Stimulated activated CD8-positive, alpha-beta memory T cell treated with anti-CD3 and anti-CD28 coated beads, Interleukin-12 subunit alpha, Interleukin-12 subunit beta, amount 100 ng/mL, for 24 hours (primary cell): ENCODE results near the gene ALPK1.
"Not testable (repeated sequence)": the region's sequence is repeated elsewhere in the genome, so short reads cannot be mapped to it uniquely, and the experiment has no call there.

Experiments used
- DNase-seq: peaks from one replicate; pipeline ENCODE4 v3.0.0-alpha.2; 2020; ENCODE audit errors: extremely low read depth

Gene ALPK1

DNA sequence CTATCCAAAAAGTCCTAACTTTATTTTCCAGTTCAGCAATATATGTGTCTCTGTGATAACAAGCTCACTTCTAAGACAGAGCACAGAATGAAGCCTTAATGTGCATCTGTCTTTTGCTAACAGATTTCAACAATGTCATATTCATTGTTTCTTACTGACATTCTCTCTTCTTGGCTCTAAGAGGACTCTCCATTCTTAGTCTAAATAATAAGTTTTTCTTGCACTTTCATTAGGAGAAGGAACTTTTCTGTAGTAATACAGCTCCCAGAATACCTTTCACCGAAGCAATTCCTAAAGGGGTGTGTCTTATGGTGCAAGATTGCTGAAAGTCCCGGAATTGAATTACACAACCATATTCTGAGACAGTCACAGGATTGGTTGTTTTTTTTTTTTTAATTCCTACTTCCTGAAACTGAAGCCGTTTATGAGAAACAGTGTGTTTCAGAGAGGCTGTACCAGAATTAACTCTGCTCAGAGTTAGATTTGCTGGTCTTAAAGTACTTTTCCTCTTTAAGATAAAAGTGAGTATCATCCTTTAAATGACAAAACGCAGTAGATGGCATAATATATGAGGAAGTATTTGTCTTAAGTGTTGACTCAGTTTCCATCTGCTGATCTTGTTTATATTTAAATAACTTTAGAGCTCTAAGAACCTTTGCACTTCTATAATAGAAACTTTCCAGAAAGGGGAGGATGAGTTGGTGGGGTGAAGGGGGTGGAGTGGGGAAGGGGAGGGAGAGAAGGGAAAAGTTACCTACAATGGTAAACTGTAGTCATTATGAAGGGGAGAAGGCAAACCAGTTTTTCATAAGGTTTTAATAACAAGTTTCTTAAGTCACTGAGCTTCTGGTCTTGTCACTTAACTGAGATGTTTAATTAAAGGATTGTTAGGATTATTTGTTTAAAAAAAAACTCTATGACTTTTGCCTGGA is at the start of gene ALPK1:
ALPK1 (plus strand) TSS at position 421 of the 932 bp plus-strand sequence.
- DNase-seq = no peak

DNA sequence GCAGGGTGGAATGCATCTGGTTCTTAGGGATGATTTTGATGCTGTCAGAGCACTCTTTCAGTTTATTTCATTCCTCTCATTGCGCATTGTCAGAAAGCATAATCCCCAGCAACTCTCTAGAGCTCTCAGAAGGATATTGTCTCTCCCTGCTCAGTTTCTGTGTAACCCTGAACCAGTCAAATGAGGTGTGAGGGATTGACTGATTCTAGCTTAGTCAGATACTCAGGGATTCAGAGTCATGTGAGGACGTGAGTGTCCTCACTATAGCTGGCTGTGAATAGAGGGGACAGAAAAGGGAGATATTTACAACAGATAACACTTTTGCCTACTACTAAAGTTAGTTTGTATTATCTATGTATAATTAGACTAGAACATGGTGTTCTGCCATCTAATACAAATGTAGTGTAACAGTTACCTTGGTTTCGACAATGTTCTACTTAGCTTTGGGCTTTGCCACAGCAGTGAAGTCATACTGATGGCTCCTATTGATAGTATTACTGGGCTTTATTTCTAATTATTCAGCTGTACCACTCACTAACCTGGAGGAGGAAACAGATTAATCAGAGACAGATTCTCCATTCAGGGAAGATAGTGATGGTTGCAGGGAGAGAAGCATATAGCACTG is 46.0 kb upstream of the ALPK1 start:
- DNase-seq = no peak

DNA sequence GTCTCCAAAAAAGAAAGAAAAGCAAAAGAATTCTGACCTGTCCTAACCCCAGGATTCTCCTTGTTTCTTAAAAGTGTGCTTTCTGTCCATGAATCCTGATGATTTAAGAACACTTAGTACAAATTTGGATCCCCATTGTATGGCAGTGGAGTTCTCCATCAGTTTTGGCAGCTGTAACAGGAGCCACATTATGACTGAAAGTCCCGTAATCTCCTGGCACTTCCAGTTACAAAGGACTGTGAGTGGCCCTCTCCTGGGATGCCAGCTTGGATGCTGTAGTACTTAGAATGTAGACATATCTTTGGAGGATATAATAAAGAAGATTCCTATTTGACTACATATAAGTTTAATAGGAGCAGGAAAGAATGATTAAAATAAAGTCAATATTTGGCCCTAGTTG is 44.9 kb upstream of the ALPK1 start:
- DNase-seq = no peak

DNA sequence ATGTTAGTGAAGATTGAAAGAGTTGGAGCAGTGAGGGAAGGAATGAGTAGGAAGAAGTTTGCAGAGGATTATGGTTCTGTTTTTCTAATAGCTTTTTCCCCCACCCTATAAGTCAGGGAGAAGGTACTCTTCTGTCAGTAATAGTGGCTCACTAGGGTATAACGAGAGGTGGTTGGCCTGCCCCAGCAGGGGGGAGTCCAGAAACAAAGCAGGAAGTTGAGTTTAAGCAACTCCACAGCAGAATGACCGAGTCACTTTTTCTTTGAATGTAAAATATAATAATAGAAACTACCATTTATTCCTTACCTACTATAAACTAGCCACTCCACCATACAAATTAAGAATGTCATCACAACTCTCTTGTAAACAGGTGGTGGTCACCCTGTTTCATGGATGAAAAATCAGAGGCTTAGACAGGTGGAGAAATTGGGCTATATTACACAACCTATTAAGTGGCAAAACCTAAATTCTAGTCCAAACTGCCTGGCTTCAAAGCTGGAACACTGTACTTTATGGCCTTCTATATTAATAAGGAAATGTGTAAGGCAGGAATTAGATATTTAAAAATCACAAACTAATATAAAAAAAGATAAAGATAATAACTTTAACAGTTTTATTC is 43.7 kb upstream of the ALPK1 start:
- no peak for DNase-seq

GRCh38 chr4:112257098-112257497 is 40.1 kb upstream of the ALPK1 start:
- DNase-seq = no peak

- no peak for DNase-seq
Observed at GRCh38 chr4:112266823-112267222, 30.3 kb upstream of the ALPK1 start.

- DNase-seq = no peak
Observed at GRCh38 chr4:112270051-112270450, 27.1 kb upstream of the ALPK1 start.

DNA sequence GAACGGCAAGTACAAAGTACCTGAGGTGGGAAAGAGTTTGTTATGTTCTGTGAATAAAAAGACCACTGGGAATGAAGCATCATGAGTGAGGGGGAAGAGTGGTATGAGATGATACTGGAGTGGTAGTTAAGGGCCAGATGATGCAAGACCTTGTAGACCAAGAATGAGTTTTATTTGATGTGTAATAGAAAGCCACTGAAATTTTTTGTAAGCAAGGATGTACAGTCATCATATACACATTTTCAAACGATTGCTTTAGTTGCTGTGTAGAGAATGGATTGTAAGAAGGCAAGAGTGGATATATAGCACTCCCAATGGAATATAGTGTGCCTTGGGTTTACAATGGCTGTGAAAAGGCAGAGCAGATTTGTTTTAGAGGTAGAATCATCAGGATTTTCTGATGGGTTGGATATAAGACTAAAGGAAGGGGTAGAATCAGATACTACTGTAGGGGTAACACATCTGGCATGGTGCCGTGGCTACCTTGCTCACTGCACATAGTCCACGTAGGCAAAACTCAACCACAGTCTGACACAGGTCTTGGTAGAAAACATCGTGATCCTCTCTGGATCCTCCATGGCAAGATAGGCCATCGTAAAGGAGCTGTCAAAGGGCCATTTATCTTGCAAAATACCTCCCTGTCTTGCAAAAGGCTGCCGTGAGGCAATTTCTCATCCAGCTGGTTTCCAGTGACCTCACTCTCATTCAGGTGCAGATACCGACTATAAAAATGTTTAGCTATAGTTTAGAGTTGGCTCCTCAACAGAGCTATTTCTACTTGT is 26.3 kb upstream of the ALPK1 start:
- DNase-seq = no peak

DNA sequence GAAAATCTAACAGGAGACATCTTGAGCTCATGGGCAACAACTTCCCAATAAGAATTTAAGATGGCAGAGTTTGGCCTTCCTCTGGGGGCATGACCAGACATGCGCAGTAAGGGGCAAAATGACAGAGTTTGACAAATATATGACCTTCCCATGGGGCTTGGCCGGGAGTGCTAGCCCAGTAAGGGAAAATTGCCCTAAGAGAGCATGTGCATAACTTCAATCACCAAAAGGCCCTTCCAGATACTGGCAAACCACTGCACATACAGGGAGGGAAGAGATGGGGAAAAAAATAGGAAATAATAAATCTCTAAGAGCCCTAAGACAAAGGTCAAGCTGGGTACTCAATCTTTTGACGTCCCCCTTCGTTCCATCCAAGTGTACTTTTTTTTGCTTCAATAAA is 24.9 kb upstream of the ALPK1 start:
- no peak for DNase-seq

GRCh38 chr4:112274959-112275358 is 22.2 kb upstream of the ALPK1 start:
- DNase-seq = no peak

- DNase-seq = no peak
Observed at GRCh38 chr4:112276113-112276512, 21.1 kb upstream of the ALPK1 start.

DNA sequence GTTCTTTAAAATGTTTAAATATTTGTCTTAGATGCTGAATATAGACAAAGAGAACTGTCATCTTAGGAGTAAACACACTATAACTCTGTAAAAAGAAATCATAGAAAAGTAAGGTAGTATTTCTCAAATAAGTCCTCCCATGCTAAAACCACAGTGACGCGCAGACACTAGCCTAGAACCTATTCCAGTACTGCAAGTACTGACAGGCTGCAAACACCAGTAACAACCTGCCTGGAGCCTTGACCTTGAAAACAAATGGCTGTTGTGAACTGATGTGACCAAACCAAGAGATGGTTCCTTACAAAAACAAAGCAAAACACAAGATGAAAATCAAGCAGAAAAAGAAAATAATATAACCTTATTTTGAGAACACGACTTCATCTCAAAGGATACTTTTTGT is 19.9 kb upstream of the ALPK1 start:
- DNase-seq = no peak

- DNase-seq = no peak
Observed at GRCh38 chr4:112277705-112278448, 19.3 kb upstream of the ALPK1 start.

- no peak for DNase-seq
Observed at GRCh38 chr4:112279025-112279881, 17.9 kb upstream of the ALPK1 start.

GRCh38 chr4:112279882-112280315 is 17.3 kb upstream of the ALPK1 start:
- DNase-seq = no peak

GRCh38 chr4:112280386-112281056 is 16.6 kb upstream of the ALPK1 start:
- DNase-seq = no peak

- DNase-seq = not testable (repeated sequence)
Observed at GRCh38 chr4:112281895-112282398, 15.2 kb upstream of the ALPK1 start.

- no peak for DNase-seq
Observed at GRCh38 chr4:112282860-112283667, 14.1 kb upstream of the ALPK1 start.

DNA sequence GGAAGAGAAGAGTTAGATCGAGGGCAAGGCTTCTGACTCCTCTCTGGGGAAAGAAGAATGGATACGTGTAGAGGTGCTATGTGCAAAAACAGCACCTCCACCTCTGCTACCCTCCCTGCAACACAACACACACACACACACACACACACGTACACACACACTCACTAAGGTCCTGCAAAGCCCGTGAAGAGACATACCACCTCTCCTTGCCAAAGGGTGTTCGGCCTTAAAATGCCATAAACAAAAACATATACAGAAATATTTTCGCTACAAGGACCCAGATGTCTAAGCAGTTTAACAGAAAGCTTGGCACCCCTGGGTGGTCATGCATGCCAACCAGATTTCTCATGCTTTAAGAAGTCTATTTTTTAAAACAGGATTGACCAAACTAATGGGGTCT is 13.0 kb upstream of the ALPK1 start:
- DNase-seq = no peak
